ENCODE measurements around the gene PDAP1. TPM values are rescaled to one million over a fixed set of nuclear protein-coding genes. Genes with fewer than 3 reads are reported as not detected.

The PDAP1 gene
- total and polyA plus RNA-seq, 2 experiments from 2014 or later, result 81.0 to 181 TPM

DNA sequence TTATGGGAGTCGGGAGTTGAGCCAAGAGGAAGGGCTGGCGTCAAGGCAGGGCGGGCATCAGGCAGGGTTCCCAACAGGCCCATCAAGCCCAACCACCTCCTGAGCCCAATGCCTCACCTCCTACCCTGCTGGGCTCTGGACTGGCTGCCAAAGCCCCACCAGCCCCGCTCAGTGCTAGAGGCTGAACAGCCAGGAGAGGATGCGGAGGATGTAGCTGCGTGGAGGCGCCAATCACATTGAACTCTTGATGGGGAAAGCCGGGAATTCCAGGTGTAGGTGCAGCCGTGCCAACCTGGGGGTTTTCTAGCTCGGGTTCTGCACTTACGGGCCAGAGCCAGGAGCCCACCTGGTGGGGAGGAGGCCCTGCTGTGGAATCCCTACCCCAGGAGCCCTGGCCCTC is 44.7 kb upstream of the PDAP1 start:
- Histone ChIP-seq H3K27me3 (no peaks in the 10 kb centered on the region), H3K4me1 (ENCODE audit: low read depth) (no peaks in the 10 kb centered on the region), H3K27ac (no peak overlapping the region), H3K9me3 (ENCODE audit: low read depth) (no peaks in the 10 kb centered on the region), H3K4me3 (no peak overlapping the region), H3K36me3 (peaks cover 45% of the 10 kb centered on the region)
- DNase-seq (ENCODE audit: low read depth in 1 of 2, low spot score in 1 of 2), result no peak
- TF ChIP-seq, protein P1, sequence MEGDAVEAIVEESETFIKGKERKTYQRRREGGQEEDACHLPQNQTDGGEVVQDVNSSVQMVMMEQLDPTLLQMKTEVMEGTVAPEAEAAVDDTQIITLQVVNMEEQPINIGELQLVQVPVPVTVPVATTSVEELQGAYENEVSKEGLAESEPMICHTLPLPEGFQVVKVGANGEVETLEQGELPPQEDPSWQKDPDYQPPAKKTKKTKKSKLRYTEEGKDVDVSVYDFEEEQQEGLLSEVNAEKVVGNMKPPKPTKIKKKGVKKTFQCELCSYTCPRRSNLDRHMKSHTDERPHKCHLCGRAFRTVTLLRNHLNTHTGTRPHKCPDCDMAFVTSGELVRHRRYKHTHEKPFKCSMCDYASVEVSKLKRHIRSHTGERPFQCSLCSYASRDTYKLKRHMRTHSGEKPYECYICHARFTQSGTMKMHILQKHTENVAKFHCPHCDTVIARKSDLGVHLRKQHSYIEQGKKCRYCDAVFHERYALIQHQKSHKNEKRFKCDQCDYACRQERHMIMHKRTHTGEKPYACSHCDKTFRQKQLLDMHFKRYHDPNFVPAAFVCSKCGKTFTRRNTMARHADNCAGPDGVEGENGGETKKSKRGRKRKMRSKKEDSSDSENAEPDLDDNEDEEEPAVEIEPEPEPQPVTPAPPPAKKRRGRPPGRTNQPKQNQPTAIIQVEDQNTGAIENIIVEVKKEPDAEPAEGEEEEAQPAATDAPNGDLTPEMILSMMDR (IDR thresholded peaks at IDR 0.05; ENCODE audit: low read depth, low read length), result no peak

DNA sequence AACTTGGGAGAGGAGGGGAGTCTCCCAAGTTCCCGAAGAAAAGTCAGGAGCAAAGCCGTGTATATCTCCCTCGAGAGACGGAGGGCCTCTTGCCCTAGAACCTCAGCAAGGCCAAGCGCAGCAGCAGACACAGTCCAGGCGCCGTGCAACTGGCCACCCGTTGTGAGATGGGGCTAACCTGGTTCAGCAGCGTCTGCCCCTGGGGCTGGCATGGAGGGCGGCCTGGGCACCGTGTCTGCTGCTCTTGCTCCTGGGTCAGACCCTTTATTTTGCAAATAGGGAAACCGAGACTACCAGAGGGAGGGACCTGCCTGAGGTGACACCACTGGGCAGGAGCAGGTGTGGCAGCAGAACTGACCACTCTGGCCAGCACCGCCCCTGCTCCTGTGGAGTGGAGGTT is 44.1 kb upstream of the PDAP1 start:
- Histone ChIP-seq H3K27me3 (no peaks in the 10 kb centered on the region), H3K4me3 (no peak overlapping the region), H3K36me3 (peaks cover 44% of the 10 kb centered on the region), H3K4me1 (ENCODE audit: low read depth) (no peaks in the 10 kb centered on the region), H3K27ac (no peak overlapping the region), H3K9me3 (ENCODE audit: low read depth) (no peaks in the 10 kb centered on the region)
- TF ChIP-seq, protein P1 (IDR thresholded peaks at IDR 0.05; ENCODE audit: low read depth, low read length), result no peak
- DNase-seq (ENCODE audit: low read depth in 1 of 2, low spot score in 1 of 2), result no peak

DNA sequence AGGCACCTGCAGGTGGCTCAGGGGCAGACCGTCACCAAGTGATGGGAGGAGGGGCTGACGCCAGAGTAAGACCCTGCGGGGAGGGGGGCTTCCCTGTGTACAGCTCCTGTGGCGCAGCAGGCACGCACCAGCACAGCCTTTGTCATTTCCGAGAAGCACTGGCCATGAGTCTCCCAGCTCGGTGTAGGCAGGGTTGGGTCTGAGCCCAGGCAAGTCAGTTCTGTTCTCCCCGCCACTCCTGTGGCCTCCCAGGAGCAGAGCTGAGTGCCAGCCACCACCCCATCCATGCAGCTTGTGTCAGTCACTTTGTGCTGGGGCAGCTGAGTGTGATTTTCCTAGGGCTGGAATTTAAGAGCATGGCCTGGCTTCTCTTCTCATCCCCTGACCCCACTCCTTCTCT is 43.5 kb upstream of the PDAP1 start:
- TF ChIP-seq, protein P1 (IDR thresholded peaks at IDR 0.05; ENCODE audit: low read depth, low read length), result no peak
- H3K27ac ChIP-seq, result no peak overlapping the region
- peaks cover 41% of the 10 kb centered on the region for H3K36me3 ChIP-seq
- no peak for DNase-seq (ENCODE audit: low read depth in 1 of 2, low spot score in 1 of 2)
- H3K4me3 ChIP-seq, result no peak overlapping the region
- H3K4me1 ChIP-seq (ENCODE audit: low read depth), result no peaks in the 10 kb centered on the region
- no peaks in the 10 kb centered on the region for H3K27me3 ChIP-seq
- H3K9me3 ChIP-seq (ENCODE audit: low read depth), result no peaks in the 10 kb centered on the region

DNA sequence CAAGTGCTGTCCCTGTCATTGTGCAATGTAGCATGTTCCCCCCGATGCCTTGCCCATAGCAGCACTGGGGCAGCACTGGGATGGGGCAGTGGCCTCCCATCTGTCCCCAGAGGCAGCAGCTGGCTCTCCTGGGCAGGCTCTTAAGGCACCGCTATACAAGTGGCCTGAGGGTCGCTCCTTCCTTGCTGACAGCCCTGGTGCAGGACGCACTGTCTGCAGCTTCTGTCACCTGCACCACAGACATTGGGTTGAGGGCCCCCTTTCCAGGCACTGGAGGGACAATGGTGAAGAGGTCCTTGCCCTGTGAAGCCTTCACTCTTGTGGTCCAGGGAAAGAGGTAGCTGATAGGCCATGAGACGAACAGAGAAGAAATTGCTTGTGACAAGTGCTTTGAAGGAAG is 40.9 kb upstream of the PDAP1 start:
- H3K27ac ChIP-seq, result no peak overlapping the region
- peaks cover 52% of the 10 kb centered on the region for H3K36me3 ChIP-seq
- no peak for DNase-seq (ENCODE audit: low read depth in 1 of 2, low spot score in 1 of 2)

DNA sequence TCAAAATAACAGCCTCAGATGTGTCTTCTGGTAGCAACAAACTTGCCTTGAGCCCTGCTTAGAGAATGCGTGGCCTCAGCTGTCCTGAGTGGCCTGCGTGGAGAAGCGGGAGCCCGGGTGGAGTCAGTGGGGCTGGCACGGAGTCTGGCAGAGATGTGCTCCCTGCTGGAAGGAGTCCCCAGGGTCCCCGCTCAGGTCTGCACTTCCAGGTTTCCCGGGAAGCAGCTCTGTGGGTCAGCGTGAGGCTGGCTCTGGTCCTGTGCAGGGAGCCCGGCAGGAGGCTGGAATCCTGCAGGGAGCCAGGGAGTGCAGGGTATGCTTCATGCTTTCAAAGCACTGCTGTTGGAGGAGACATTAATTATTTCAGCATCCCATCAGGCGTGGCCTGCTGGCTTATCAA is 40.5 kb upstream of the PDAP1 start:
- TF ChIP-seq, protein P1 (IDR thresholded peaks at IDR 0.05; ENCODE audit: low read depth, low read length), result no peak
- Histone ChIP-seq H3K4me1 (ENCODE audit: low read depth) (no peaks in the 10 kb centered on the region), H3K36me3 (peaks cover 47% of the 10 kb centered on the region), H3K27me3 (no peaks in the 10 kb centered on the region), H3K27ac (no peak overlapping the region), H3K4me3 (no peak overlapping the region), H3K9me3 (ENCODE audit: low read depth) (no peaks in the 10 kb centered on the region)
- DNase-seq (ENCODE audit: low read depth in 1 of 2, low spot score in 1 of 2), result no peak

More for the DNA sequence above, 40.9 kb upstream of the PDAP1 start:
- Histone ChIP-seq H3K9me3 (ENCODE audit: low read depth) (no peaks in the 10 kb centered on the region), H3K4me1 (ENCODE audit: low read depth) (no peaks in the 10 kb centered on the region), H3K27me3 (no peaks in the 10 kb centered on the region), H3K4me3 (no peak overlapping the region)
- TF ChIP-seq, protein P1 (IDR thresholded peaks at IDR 0.05; ENCODE audit: low read depth, low read length), result no peak

DNA sequence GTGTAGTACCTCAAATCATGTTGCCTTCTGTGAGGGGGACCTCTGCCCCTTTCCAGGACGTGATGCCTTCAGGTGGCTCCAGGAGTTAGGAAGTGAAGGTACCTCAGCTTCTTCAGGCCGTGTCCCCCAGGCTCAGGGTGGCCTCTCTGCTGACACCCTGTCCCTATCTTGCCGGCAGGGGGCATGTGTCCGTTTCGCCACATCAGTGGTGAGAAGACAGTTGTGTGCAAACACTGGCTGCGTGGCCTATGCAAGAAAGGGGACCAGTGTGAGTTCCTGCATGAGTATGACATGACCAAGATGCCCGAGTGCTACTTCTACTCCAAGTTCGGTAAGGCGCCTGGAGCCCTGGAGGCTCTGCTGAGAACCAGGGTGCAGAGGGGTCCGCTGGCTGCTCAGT is 39.5 kb upstream of the PDAP1 start:
- DNase-seq (ENCODE audit: low read depth in 1 of 2, low spot score in 1 of 2), result no peak
- TF ChIP-seq, protein P1 (IDR thresholded peaks at IDR 0.05; ENCODE audit: low read depth, low read length), result no peak
- Histone ChIP-seq H3K27ac (no peak overlapping the region), H3K4me1 (ENCODE audit: low read depth) (no peaks in the 10 kb centered on the region), H3K36me3 (peaks cover 43% of the 10 kb centered on the region), H3K9me3 (ENCODE audit: low read depth) (no peaks in the 10 kb centered on the region), H3K27me3 (no peaks in the 10 kb centered on the region), H3K4me3 (no peak overlapping the region)
